Testis (tissue), 2 donors: ENCODE results near the gene OR2T2.

ENCODE experiments used
- POLR2A ChIP-seq: fragments of 450-650 bp; IDR thresholded peaks from one replicate; pipeline ENCODE4 v1.6.1; 2017; ENCODE audit warnings: antibody characterized with exemption, mild to moderate bottlenecking, moderate library complexity
- TF ChIP-seq, protein P1 (sequence below), 3 experiments: fragments of 450-650 bp in 2 of 3; fragments of 200-600 bp in 1 of 3; sonication (generic) in 1 of 3; IDR thresholded peaks; one replicate each; pipeline ENCODE4 v1.5.1; 2016 to 2019; ENCODE audit warnings: antibody characterized with exemption in 3 of 3, mild to moderate bottlenecking in 2 of 3, moderate library complexity in 1 of 3

- TF ChIP-seq, protein P1, sequence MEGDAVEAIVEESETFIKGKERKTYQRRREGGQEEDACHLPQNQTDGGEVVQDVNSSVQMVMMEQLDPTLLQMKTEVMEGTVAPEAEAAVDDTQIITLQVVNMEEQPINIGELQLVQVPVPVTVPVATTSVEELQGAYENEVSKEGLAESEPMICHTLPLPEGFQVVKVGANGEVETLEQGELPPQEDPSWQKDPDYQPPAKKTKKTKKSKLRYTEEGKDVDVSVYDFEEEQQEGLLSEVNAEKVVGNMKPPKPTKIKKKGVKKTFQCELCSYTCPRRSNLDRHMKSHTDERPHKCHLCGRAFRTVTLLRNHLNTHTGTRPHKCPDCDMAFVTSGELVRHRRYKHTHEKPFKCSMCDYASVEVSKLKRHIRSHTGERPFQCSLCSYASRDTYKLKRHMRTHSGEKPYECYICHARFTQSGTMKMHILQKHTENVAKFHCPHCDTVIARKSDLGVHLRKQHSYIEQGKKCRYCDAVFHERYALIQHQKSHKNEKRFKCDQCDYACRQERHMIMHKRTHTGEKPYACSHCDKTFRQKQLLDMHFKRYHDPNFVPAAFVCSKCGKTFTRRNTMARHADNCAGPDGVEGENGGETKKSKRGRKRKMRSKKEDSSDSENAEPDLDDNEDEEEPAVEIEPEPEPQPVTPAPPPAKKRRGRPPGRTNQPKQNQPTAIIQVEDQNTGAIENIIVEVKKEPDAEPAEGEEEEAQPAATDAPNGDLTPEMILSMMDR (IDR thresholded peaks at IDR 0.05), result no peak
- no peak for TF ChIP-seq POLR2A
These were observed 29.2 kb upstream of the OR2T2 start for GRCh38 chr1:248416226-248416625.
